Measurements from ENCODE around the gene GPATCH8.

Gene GPATCH8

DNA sequence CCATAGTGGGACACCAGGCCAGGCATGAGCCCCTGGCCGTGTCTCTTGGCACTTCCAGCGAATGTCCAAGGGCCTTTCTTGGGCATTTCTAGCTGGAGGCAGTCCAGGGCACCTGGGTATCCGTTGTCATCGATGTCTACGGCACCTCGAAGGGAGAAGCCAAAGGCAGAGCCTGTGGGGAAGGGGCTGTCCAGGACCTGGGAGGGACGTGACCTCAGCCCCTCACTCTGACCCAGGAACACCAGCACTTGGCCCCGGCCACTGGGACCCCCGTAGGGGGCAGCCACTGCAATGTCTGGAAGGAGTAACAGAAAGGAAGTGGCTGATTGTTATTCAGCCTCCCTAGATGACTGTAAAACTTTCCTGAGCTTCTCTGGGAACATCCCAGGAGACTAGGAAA, 122.4 kb downstream of the GPATCH8 start:
- H3K4me1 ChIP-seq (ENCODE audit: control insufficient read depth, insufficient read depth, low read length) = peaks cover 2% of the 10 kb centered on the region; the same call in 1 of the 2 replicates
- no peak overlapping the region for H3K4me3 ChIP-seq (ENCODE audit: low read depth, low read length)
- CTCF ChIA-PET = interaction anchor here (0.6 to 1.1 kb wide), 3 partner anchors 9 to 18 kb away, joined by 3 to 4 read pairs (median 4); no protein-coding TSS in a partner anchor
- no peaks in the 10 kb centered on the region for H3K9me3 ChIP-seq (ENCODE audit: control insufficient read depth, insufficient read depth, low read depth, low read length)
- no peaks in the 10 kb centered on the region for H3K36me3 ChIP-seq (ENCODE audit: control insufficient read depth in 2 of 2, insufficient read depth in 1 of 2, low read length in 2 of 2)
- POLR2A ChIA-PET = interaction anchor here (0.8 to 1.2 kb wide), 2 partner anchors 10 to 22 kb away, joined by 3 to 4 read pairs; no protein-coding TSS in a partner anchor
- H3K27ac ChIP-seq (ENCODE audit: extremely low read depth, low read depth, low read length) = no peak overlapping the region
- TF ChIP-seq, protein P1, sequence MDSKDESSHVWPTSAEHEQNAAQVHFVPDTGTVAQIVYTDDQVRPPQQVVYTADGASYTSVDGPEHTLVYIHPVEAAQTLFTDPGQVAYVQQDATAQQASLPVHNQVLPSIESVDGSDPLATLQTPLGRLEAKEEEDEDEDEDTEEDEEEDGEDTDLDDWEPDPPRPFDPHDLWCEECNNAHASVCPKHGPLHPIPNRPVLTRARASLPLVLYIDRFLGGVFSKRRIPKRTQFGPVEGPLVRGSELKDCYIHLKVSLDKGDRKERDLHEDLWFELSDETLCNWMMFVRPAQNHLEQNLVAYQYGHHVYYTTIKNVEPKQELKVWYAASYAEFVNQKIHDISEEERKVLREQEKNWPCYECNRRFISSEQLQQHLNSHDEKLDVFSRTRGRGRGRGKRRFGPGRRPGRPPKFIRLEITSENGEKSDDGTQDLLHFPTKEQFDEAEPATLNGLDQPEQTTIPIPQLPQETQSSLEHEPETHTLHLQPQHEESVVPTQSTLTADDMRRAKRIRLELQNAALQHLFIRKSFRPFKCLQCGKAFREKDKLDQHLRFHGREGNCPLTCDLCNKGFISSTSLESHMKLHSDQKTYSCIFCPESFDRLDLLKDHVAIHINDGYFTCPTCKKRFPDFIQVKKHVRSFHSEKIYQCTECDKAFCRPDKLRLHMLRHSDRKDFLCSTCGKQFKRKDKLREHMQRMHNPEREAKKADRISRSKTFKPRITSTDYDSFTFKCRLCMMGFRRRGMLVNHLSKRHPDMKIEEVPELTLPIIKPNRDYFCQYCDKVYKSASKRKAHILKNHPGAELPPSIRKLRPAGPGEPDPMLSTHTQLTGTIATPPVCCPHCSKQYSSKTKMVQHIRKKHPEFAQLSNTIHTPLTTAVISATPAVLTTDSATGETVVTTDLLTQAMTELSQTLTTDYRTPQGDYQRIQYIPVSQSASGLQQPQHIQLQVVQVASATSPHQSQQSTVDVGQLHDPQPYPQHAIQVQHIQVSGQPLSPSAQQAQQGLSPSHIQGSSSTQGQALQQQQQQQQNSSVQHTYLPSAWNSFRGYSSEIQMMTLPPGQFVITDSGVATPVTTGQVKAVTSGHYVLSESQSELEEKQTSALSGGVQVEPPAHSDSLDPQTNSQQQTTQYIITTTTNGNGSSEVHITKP (tag by site-specific recombination; IDR thresholded peaks at IDR 0.05) = no peak
- TF ChIP-seq ZSCAN16 (tag by site-specific recombination; IDR thresholded peaks at IDR 0.05) (no peak), ZNF37A (tag by site-specific recombination; IDR thresholded peaks at IDR 0.05) (no peak), HOXD13 (CRISPR knock-in tag; IDR thresholded peaks at IDR 0.05; ENCODE audit: borderline replicate concordance) (no peak), ZBTB8A (tag by site-specific recombination; IDR thresholded peaks at IDR 0.05) (no peak), ZNF184 (tag by site-specific recombination; IDR thresholded peaks at IDR 0.05) (no peak), ZNF596 (tag by site-specific recombination; IDR thresholded peaks at IDR 0.05) (no peak), ZBTB7A (tag by site-specific recombination; IDR thresholded peaks at IDR 0.05; ENCODE audit: low read depth) (no peak), ZNF701 (tag by site-specific recombination; IDR thresholded peaks at IDR 0.05) (no peak), ZNF16 (tag by site-specific recombination; IDR thresholded peaks at IDR 0.05; ENCODE audit: low read depth) (no peak), MZF1 (tag by site-specific recombination; IDR thresholded peaks at IDR 0.05; ENCODE audit: borderline replicate concordance) (no peak), ZNF2 (tag by site-specific recombination; IDR thresholded peaks at IDR 0.05) (no peak), ZSCAN23 (tag by site-specific recombination; IDR thresholded peaks at IDR 0.05) (no peak)
- TF ChIP-seq, protein P2, sequence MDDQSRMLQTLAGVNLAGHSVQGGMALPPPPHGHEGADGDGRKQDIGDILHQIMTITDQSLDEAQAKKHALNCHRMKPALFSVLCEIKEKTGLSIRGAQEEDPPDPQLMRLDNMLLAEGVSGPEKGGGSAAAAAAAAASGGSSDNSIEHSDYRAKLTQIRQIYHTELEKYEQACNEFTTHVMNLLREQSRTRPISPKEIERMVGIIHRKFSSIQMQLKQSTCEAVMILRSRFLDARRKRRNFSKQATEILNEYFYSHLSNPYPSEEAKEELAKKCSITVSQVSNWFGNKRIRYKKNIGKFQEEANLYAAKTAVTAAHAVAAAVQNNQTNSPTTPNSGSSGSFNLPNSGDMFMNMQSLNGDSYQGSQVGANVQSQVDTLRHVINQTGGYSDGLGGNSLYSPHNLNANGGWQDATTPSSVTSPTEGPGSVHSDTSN (CRISPR knock-in tag; IDR thresholded peaks at IDR 0.05) = no peak
- TF ChIP-seq, protein P3, sequence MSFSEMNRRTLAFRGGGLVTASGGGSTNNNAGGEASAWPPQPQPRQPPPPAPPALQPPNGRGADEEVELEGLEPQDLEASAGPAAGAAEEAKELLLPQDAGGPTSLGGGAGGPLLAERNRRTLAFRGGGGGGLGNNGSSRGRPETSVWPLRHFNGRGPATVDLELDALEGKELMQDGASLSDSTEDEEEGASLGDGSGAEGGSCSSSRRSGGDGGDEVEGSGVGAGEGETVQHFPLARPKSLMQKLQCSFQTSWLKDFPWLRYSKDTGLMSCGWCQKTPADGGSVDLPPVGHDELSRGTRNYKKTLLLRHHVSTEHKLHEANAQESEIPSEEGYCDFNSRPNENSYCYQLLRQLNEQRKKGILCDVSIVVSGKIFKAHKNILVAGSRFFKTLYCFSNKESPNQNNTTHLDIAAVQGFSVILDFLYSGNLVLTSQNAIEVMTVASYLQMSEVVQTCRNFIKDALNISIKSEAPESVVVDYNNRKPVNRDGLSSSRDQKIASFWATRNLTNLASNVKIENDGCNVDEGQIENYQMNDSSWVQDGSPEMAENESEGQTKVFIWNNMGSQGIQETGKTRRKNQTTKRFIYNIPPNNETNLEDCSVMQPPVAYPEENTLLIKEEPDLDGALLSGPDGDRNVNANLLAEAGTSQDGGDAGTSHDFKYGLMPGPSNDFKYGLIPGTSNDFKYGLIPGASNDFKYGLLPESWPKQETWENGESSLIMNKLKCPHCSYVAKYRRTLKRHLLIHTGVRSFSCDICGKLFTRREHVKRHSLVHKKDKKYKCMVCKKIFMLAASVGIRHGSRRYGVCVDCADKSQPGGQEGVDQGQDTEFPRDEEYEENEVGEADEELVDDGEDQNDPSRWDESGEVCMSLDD (tag by site-specific recombination; IDR thresholded peaks at IDR 0.05) = no peak
- TF ChIP-seq, protein P4, sequence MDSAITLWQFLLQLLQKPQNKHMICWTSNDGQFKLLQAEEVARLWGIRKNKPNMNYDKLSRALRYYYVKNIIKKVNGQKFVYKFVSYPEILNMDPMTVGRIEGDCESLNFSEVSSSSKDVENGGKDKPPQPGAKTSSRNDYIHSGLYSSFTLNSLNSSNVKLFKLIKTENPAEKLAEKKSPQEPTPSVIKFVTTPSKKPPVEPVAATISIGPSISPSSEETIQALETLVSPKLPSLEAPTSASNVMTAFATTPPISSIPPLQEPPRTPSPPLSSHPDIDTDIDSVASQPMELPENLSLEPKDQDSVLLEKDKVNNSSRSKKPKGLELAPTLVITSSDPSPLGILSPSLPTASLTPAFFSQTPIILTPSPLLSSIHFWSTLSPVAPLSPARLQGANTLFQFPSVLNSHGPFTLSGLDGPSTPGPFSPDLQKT (IDR thresholded peaks at IDR 0.05; ENCODE audit: borderline replicate concordance, low read depth, low read length) = no peak

DNA sequence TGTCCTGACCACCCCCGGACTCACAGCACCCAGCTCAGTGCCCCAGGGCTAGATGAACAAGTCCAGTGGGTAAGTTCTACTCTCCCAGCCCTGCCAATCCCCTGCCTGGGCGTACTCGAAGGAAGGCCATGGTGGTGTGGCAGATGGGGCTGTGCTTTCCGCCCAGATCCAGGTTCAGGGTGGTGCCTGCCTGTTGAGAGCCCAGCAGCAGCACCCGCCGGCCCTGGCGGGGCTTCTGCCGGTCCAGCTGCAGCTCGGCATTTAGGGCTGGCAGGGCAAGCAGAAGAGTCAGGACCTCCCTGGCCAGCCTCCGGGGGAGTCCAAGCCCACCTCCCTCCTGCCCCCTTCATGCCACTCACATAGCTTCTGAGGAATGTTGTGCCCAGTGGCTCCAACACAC, 123.3 kb downstream of the GPATCH8 start:
- no peak overlapping the region for H3K27ac ChIP-seq (ENCODE audit: extremely low read depth, low read depth, low read length)
- H3K36me3 ChIP-seq (ENCODE audit: control insufficient read depth in 2 of 2, insufficient read depth in 1 of 2, low read length in 2 of 2) = no peaks in the 10 kb centered on the region
- CTCF ChIA-PET = interaction anchor here (1.1 kb wide), 1 partner anchor 8 kb away, joined by 4 read pairs; no protein-coding TSS in a partner anchor
- POLR2A ChIA-PET = interaction anchor here (1.2 kb wide), 1 partner anchor 9 kb away, joined by 4 read pairs; no protein-coding TSS in a partner anchor
- H3K9me3 ChIP-seq (ENCODE audit: control insufficient read depth, insufficient read depth, low read depth, low read length) = no peaks in the 10 kb centered on the region
- no peaks in the 10 kb centered on the region; the same call in 1 of the 2 replicates for H3K4me1 ChIP-seq (ENCODE audit: control insufficient read depth, insufficient read depth, low read length)
- no peak overlapping the region for H3K4me3 ChIP-seq (ENCODE audit: low read depth, low read length)
- no peak for TF ChIP-seq ZNF629 (tag by site-specific recombination; IDR thresholded peaks at IDR 0.05)
- TF ChIP-seq, protein P5, sequence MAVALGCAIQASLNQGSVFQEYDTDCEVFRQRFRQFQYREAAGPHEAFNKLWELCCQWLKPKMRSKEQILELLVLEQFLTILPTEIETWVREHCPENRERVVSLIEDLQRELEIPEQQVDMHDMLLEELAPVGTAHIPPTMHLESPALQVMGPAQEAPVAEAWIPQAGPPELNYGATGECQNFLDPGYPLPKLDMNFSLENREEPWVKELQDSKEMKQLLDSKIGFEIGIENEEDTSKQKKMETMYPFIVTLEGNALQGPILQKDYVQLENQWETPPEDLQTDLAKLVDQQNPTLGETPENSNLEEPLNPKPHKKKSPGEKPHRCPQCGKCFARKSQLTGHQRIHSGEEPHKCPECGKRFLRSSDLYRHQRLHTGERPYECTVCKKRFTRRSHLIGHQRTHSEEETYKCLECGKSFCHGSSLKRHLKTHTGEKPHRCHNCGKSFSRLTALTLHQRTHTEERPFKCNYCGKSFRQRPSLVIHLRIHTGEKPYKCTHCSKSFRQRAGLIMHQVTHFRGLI (tag by site-specific recombination; IDR thresholded peaks at IDR 0.05) = peak; percentile 82
